ENCODE results near the gene TUBGCP3. TPM values are rescaled to one million over a fixed set of nuclear protein-coding genes. Genes with fewer than 3 reads are reported as not detected.
"Not testable (repeated sequence)": the region's sequence is repeated elsewhere in the genome, so short reads cannot be mapped to it uniquely, and the experiment has no call there.

Gene TUBGCP3
- total RNA-seq, 1 donor from 2014 or later: 12.5 TPM

DNA sequence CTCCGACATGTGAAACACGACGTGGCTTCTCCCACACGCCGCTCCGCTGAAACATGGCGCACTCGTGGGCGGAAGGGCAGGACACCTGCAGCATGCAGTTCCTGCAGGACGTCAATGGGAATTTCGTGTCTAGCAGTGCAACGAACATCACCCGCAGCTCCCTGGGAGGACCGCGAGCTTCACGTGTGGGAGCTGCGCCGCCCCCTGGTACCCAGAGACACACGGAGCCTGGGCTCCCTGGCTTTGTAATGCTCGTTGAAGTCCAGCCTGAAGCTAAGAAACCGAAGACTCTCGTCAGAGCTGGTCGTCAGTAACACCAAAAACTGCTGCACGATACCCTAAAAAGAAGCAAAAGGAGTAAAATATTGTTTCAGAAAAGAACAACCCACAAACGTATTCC lies 102.1 kb downstream of the TUBGCP3 start:
- DNase-seq (ENCODE audit: low read depth): not testable (repeated sequence)

DNA sequence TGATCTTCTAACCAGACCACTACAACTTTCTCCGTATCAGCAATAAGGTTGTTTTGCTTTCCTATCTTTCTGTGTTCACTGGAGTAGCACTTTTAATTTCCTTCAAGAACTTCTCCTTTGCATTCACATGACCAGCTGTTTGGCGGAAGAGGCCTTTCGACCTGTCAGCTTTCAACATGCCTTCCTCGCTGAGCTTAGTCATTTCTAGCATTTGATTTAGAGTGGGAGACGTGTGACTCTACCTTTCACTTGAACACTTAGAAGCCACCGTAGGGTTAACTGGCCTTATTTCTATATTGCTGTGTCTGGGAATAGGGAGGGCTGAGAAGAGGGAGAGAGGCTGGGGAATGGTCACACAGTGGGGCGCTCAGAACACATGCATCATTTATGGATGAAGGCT lies 104.7 kb downstream of the TUBGCP3 start:
- no peak for DNase-seq (ENCODE audit: low read depth)

GRCh38 chr13:112481458-112481857 lies 106.5 kb downstream of the TUBGCP3 start:
- DNase-seq (ENCODE audit: low read depth): no peak

- no peak for DNase-seq (ENCODE audit: low read depth)
Observed at GRCh38 chr13:112479389-112479788, 108.6 kb downstream of the TUBGCP3 start.

DNA sequence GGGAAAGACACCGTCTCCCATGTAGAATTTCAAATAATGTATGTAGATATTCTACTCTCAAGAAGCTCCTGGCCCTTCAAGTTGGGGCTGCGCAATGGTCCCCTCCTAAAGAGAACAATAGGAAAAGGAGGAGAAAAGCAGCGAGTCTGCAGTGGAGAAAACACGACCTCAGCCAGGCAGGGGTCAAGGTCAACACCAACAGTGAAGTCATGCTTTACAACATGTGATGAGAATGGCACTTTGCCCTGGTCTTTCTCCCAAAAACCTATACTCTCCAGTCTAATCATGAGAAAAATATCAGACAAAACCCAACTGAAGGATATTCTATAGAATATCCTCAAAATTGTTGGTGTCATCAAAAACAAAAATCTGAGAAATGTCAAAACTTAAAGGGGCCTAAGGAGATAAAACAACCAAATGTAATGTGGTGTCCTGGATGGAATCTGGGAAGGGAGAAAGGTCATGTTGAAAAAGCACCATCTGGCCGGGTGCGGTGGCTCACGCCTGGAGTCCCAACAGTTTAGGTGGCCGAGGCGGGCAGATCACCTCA lies 110.8 kb downstream of the TUBGCP3 start:
- no peak for DNase-seq (ENCODE audit: low read depth)

- no peak for DNase-seq (ENCODE audit: low read depth)
Observed at GRCh38 chr13:112475889-112476288, 112.1 kb downstream of the TUBGCP3 start.

DNA sequence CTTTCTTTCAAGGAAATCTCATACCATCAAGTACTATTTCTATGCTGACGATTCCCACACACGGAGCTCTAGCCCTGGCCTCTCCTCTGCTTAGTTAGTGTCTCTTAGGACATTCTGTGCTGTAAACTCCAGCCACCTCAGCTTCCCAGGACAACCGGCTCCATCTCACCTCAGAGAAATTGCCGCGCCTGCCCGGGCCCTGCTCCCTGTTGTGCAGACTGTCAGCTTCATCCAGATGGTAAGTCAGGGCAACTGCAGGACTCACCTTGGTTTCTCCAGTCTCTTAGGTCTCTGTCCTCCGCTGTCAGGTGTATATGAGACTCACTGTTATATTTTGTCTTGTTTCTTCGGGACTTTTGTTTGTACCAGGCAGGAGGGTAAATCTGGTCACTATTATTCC lies 113.1 kb downstream of the TUBGCP3 start:
- DNase-seq (ENCODE audit: low read depth): no peak

- no peak for DNase-seq (ENCODE audit: low read depth)
Observed at GRCh38 chr13:112473818-112474217, 114.1 kb downstream of the TUBGCP3 start.

DNA sequence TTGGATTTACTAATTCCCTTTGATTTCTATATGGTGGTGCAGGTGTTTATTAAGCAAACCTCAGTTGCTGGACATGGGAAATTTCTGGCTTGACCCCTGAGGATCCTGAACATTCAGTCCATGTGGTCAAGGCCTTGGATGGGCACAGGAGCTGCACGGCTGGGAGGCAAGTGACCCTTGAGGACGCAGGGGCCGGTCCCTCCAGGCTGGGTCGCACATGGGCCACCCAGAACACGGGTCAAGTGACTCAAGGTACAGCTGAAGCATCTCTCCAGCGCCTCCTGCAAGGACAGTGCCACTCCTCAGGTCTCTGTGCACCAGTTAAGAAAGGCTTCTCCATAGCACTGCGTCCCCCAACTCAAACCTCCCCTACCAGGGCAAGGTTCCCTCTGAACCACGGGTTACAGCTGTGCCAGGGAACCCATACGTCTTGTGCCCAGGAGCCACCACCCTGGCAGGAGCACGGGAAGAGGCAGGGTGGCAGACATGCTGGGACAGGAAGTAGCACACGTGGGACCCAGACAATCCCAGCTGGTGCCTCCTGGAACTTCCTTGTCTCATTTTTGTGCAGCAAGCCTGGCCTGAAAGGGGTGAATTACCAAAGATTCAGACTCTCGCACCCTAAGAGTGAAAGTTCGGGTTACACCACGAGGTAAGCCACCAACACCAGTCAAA lies 118.7 kb downstream of the TUBGCP3 start:
- no peak for DNase-seq (ENCODE audit: low read depth)

DNA sequence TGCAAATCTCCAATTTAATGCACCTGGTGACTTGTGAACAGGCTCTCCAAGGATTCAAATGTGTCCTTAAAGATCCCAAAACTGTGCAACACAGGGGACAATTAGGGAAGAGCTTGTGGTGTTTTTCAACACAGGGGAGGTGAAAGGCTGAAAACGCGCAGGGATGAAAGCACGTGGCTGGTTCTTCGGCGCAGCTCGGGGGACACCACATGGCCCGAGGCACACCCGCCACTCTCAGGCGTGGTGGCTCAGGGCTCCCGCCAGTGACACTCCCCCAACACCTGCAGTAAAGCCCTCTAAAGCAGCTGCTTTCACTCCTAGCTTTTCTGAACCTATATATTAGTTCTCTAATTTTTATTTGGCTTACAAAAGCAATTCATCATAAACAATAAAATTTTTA lies 119.9 kb downstream of the TUBGCP3 start:
- DNase-seq (ENCODE audit: low read depth): no peak

GRCh38 chr13:112467236-112467635 lies 120.7 kb downstream of the TUBGCP3 start:
- DNase-seq (ENCODE audit: low read depth): no peak

DNA sequence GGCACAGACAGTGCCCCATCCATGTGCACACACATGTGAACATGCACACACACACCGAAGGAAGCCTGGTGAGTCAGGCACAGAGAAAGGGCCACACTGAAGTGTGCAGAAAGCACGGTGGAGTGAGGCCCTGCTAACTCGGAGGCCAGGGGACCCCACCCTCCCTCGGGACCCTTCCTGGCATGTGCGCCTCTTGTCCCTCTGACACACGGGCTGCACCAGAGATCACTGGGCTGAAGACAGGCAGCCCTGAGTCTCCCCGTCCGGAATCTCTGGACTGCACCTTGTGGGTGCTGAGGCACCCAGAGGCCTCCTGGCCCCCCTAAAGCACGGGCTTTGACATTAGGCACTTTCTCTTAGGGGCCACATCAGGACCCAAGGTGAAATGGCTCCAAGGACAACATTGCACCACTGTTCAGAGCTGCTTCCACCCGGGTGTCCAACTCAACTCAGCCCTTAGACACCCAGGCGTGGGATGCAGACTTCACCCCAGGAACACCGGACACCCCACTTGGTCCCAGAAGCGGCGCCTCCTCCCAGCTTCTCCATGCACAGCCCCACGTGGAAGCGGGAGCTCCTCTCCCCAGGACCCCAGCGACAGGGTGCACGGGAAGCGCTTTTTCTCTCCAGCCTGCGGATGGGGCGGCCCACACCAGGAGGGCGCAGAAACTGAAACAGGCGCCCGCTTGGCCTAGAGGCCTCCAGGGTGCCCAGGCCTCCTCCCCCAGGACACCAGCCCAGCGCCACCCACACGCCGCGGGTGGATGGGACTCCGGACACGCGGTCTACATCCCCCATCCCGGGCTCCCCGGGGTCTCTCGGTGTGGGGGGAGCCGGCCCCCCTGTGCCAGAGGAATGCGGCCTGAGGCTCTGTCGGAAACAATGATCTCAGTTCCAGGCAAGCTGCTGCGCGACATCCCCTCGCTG lies 121.6 kb downstream of the TUBGCP3 start:
- no peak for DNase-seq (ENCODE audit: low read depth)

DNA sequence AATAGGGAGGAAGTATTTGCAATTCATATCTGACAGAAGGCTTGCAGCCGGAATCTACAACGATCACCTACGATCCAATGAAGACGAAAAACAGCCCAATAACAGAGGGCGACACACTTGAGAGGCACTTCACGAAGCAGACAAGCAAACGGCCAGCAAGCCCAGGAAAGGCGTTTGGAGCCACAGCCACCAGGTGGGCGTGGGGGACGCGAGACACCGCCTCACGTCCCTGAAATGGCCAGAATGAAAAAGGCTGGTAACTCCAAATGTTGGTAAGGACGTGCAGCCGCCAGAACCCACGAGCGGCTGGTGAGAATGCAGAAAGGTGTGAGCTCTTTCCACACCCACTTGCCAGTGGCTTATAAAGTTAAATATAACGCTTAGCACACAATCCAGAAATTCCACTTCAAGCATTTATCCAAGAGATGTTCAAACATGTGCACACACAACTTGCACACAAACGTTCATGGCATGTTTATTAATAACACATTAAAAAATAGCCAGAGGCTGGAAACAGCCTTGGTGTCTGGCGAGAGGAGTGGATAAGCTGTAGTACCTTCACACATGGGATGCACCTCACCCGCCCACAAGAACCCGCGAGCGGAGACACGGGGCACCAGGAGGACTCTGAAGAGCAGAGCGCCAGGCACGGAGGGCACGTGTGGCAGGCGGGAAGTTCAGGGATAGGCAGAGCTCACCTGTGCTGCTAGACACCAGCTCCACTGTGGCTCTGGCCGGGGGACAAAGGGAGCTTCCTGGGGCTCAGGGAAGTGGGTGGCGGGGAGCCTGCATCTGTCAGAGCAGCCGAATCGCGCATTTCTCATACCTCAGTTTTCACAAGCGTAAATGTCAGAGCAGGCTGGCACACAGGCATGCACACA lies 122.5 kb downstream of the TUBGCP3 start:
- no peak for DNase-seq (ENCODE audit: low read depth)

- DNase-seq (ENCODE audit: low read depth): no peak
Observed at GRCh38 chr13:112464720-112465119, 123.2 kb downstream of the TUBGCP3 start.

DNA sequence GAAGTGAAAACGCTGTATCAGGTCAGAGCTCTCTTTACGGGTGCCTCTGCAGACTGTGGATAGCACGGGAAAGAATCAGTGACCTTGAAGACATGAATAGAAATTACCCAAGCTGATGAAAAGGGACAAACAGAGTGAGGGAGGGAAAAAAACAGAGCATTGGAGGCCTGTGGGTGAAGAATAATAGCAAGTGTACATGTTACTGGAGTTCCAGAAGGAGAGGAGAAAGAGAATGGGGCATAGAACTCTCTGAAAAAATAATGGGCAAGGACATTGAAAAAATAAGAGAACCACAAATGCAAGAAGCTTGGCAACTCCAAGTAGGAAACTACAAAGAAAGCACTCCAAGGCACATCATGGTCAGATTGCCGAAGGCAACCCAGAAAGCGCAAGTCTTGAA lies 125.5 kb downstream of the TUBGCP3 start:
- no peak for DNase-seq (ENCODE audit: low read depth)

GRCh38 chr13:112457485-112457884 lies 130.5 kb downstream of the TUBGCP3 start:
- DNase-seq (ENCODE audit: low read depth): no peak

- DNase-seq (ENCODE audit: low read depth): no peak
Observed at GRCh38 chr13:112457081-112457480, 130.9 kb downstream of the TUBGCP3 start.

DNA sequence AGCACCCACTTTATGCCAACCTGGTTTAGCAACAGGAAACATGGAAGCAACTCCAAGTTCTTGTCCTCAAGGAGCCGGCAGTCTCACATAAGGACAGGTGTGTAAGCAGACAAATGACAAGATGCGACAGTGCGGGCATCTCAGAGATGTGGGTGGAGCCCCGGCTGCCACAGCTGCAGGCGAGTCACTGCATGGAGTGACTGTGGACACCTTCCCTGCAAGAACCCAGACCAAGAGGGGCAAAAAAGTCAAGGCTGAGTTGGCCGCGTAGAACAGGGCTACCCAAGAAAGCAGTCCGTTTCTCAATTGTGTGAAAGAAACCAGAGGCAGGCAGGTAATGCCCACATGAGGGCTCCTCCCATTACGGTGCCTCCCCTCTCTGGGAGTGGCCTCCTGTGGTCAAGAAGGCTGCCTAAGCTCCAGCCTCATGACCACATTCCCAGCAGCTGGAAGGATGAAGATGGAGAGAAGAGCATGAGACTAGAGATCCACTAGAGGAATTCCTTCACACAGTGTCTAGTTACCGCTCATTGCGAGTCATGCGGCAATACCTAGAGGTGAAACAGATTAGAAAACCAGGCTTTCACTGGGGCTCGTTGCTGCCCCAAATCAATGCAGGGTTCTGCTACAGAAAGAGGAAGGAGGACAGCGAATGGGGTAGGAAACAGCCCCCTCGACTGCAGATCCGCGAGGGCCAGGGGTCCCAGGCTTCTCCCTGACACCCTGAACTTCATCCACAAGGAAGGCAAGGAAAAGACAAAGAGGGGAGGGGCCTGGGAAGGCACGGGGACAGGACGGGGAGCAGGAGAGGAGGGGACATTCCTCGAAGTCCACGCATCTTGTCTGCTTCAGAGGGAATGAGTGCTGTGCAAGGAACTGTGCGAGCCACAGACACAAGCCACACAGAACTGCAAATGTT lies 131.6 kb downstream of the TUBGCP3 start:
- DNase-seq (ENCODE audit: low read depth): no peak

DNA sequence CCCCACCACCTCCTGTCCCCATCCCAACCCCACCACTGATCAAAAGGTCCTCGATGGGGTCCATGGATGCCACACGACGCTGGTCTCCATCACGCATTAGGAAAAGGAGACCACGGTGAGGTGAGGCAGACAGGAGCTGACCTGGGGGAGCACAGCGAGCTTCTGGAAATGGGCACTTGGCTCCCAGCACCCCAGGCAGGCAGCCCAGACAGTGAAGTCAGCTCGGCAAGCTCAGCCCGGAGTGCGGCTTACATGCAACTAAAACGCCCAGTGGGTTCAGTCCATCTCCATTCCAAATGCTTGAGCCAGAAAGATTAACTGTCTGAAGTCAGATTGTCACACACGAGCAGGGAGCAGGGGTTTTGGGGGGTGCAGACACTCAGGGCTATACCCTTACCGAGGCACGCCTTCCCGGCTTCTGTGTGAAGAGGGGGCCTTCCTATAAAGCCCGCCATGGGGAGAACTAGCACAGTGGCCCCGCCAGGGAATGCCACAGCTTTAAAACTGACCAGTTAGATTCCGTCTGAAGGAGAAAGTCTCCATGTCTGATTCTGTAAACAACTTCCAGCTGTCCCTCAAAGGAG lies 132.4 kb downstream of the TUBGCP3 start:
- no peak for DNase-seq (ENCODE audit: low read depth)
